ENCODE measurements around the gene FANCG. TPM values are rescaled to one million over a fixed set of nuclear protein-coding genes. Genes with fewer than 3 reads are reported as not detected.

Gene FANCG
- total RNA-seq, 1 experiment from 2014 or later = 50.2 TPM

DNA sequence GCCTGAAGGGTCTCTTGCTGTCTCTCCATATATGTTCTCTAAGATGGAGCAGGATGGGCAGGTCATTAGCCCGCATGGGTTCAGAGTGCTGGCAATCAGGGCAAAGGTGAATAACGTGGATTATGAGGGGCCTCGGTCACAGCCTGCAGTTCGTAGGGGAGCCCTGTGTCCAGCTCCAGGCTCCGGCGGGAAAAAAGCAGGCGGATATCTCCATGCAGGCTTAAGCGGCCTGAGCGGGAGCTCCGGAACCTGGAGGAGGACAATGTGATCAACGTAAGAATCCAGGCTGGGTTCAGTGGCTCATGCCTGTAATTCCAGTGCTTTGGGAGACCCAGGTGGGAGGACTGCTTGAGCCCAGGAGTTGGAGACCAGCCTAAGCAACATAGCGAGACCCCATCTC lies 25.4 kb upstream of the FANCG start:
- in situ Hi-C loops (cut with HindIII; ENCODE audit: low sequenced_read_pairs) = no loop called here
- no peak for DNase-seq (ENCODE audit: low spot score)

DNA sequence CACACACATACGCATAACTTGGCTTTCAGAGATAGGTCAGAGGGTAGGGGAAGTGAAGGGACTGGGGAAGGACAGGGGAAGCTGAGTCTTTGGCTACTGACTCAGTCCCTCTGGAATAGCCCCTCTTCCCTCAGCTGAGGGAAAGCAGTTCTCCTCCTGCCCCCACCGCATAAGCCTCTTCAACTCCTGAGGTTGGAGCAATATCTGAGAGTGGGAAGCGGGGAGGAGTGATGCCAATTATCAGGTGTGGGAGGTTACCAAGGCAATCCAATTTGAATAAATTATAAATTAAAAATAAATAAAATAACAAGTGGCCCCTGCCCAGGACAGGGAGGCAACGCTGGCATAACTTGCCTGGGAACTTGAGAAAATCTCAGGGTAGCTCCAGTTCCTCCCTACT lies 24.8 kb upstream of the FANCG start:
- no peak for DNase-seq (ENCODE audit: low spot score)
- in situ Hi-C loops (cut with HindIII; ENCODE audit: low sequenced_read_pairs) = no loop called here

DNA sequence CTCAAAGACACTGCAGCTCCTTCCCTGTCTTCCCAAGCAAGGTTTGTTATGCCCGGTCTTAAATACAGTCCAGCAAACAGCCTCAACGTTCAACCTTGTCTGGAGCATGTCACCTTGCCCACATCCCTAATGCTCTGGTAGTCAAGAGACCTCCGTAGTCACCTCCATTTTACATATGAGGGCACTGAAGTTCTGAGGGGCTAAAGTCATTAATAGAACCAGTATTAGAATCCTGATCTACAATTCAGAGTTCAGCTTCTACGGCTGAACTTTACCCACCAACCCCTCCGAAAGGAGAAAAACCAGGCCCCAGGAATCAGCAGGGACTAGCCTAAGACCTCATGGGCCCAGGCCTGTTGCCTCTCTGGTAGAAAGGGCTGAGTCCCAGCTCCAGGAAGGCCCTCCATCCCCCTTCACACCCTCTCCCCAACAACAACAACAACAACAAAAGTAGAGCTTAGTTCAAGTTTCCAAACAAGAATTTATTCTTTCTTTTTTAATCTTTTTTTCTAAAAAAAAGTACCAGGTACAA lies 24.0 kb upstream of the FANCG start:
- DNase-seq (ENCODE audit: low spot score) = no peak
- in situ Hi-C loops (cut with HindIII; ENCODE audit: low sequenced_read_pairs) = no loop called here

DNA sequence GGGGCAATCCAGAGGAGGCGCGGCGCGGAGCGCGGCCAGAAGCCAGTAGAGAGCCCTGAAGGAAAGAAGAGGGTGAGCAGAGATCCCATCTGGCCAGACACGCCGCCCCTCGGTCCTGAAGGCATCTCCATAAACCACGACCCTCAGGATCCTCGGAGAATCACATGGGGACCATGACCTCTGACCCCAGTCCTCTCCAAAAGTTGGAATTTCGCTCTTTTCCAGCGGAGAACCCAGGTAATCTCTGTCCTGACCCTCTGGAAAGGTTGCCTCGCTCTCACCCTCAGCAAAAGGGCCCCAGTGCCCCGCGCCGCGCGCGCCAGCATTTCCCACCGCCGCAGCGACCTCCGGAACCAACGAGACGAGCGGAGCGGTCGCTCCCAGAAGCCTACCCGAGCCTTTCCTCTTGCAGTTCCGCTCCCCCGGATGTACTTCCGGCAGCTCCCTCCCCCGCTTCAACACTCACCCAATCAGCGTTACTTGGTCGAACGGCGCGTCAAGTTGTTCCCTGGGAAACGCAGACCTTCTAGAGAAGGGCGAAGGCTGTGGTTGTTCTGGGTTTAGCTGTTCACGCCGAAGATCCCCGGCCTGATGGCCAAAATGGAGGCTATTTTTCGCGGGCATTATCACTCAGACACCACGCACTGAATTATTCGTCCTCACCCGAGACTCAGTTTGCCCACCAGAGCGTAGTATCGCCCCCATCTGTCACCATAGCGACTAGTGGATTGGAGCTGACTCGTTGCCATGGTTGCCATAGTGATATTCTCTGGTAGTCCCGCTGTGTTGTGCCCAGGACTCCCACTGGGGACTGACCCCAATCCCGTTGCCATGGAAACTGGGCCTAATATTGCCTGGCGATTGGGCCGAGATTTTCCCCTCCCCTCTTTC lies 23.3 kb upstream of the FANCG start, which contains the start of gene STOML2:
Gene STOML2 (minus strand): TSS at position 363 of the 891 bp plus-strand sequence. CDS start 37 bp downstream, at position 326.
- peak; percentile 100 for DNase-seq (ENCODE audit: low spot score)
- in situ Hi-C loops (cut with HindIII; ENCODE audit: low sequenced_read_pairs) = no loop called here

DNA sequence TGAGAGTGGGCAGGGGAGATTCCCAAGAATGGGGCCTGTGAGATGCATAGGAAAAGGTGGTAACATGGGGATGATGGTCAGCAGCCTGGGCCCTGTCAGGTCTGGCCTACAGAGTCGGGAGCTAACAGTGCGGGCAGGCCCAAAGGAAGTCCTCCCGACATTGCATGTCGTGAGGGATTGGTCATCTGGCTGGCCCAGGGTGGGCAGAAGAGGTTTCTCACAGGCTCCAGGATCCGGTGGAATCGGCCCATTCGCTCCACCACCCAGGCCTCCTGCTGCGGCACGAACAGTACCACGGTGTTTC lies 22.7 kb upstream of the FANCG start:
- no peak for DNase-seq (ENCODE audit: low spot score)
- in situ Hi-C loops (cut with HindIII; ENCODE audit: low sequenced_read_pairs) = no loop called here

DNA sequence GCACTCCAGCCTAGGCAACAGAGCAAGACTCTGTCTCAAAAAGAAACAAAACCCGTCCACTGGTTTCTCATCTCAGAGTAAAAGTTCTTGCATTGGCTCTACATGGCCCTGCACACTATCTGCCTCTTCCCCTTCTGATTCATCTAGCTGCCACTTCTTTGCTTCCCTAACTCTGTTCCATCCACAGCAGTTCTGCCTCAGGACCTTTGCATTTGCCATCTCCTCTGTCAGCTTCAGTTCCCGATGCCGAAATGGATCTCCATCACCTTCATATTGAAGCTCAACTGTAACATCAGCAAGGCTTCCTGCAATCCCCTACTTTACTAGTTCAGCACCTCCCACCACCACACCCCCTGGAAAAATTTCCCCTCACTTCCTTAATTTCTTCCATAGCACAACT lies 17.8 kb upstream of the FANCG start:
- in situ Hi-C loops (cut with HindIII; ENCODE audit: low sequenced_read_pairs) = no loop called here
- no peak for DNase-seq (ENCODE audit: low spot score)

DNA sequence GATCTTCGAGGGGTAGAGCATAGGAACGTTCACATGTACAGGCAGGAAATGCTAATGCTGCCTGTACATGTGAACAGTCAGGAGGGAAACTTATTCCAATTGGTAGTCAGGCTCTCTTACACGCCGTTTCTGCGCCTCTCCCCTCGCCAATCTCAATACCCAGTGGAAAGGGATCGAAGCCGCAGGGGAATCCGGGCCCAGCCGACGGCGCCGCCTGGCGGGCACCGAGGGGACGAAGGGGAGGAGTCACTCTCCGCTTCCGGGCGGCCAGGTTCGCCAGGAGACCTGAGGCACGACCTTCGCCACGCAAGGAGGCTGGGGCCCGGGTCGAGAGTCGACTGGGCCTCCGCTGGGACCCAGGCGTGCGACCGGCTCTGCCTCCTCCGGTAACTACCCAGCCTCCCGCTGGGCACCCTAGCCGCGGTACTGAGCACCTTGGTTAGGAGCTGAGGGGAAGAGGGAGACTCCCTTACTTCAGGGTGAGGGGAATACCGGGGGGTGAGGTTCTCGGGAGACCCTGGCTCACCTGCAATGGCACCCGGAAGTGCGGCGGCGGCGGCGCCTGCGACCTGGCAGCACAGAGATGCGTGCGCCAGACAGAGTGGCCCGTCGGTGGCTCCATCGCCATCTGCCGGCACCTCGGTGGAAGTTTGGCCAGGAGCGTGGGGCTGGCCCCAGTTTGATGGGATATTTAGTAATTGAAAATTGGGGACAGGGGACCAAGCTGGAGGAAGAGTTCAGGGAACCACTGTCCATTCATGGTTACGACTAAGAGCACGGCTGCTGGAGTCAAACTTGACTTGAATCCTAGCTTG lies 16.5 kb upstream of the FANCG start, which contains the start of gene PIGO:
Gene PIGO (minus strand): TSS at position 557 of the 815 bp plus-strand sequence. CDS start 1,026 bp downstream, outside the sequence.
- peak; percentile 88 for DNase-seq (ENCODE audit: low spot score)
- in situ Hi-C loops (cut with HindIII; ENCODE audit: low sequenced_read_pairs) = no loop called here

DNA sequence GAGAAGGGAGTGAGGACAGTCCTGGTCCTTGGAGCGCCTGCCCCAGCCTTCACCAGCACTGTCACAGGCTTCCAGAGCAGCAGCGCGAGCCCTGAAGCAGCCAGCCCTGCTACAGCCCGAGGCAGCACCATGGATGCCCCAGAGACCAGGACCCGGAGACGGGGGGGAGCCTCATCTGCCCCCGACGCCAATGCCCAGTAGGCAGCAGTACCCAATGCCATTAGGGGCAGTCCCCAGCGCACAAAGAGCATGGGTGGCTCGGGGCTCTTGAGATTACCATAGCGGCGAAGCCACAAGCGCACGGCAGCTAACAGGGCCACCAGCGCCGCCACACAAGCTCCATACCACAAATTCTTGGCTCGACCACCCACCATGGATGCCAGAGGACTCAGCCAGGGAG lies 11.8 kb upstream of the FANCG start:
- DNase-seq (ENCODE audit: low spot score) = no peak

DNA sequence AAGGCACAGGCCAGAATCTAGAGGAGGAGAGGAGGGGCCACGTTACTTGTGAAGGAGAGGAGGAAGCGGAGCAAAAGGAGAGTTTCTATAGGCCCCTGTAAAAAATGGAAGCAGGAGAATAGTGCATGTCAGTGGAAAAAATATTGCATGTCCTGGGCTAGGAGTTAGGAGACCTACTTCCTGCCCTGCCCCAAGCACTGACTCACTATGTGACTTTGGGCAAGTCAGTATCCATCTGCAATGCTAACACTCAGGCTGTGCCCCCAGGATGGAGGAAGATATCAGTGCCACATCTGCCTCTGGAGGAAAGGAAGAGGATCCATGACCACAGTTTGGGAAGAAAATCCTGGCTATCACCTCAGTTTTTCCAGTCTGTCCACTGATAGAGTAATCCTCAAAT lies 9.7 kb upstream of the FANCG start:
- DNase-seq (ENCODE audit: low spot score) = no peak
- in situ Hi-C loops (cut with HindIII; ENCODE audit: low sequenced_read_pairs) = no loop called here

More for the DNA sequence above, 11.8 kb upstream of the FANCG start:
- in situ Hi-C loops (cut with HindIII; ENCODE audit: low sequenced_read_pairs) = no loop called here

DNA sequence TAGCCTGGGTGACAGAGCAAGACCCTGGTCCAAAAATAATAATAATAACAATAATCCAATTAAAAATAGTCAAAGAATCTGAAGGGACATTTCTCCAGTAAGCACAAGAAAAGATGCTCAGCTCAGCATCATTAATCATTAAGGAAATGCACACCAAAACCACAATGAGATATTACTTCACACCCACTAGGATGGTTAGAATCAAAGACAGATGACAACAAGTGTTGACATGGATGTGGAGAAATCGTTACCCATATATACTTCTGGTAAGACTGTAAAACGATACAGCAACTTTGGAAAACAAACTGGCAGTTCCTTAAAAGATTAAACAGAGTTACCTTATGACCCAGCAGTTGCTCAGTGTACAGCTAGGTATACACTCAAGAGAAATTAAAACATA lies 5.3 kb upstream of the FANCG start:
- in situ Hi-C loops (cut with HindIII; ENCODE audit: low sequenced_read_pairs) = no loop called here
- no peak for DNase-seq (ENCODE audit: low spot score)

DNA sequence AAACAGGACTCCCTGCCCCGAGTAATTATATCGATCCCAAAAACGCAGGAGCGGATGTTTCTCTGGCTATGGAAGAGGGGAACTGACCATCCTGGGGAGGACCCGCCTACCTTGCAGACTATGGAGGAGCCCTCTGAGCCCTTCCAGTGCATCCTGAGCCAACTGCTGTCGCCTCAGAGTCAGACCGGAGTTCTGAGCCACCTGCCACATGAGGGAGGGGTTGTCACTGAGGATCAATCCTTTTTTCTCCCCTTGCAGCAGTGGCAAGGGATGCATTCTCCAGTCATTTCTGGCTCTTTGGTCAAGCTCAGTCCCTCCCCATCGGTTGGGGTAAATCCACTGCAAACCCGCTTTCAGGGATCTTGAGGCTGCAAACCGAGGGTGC lies 709 bp downstream of the FANCG start:
- no peak for DNase-seq (ENCODE audit: low spot score)
- in situ Hi-C loops (cut with HindIII; ENCODE audit: low sequenced_read_pairs) = no loop called here

DNA sequence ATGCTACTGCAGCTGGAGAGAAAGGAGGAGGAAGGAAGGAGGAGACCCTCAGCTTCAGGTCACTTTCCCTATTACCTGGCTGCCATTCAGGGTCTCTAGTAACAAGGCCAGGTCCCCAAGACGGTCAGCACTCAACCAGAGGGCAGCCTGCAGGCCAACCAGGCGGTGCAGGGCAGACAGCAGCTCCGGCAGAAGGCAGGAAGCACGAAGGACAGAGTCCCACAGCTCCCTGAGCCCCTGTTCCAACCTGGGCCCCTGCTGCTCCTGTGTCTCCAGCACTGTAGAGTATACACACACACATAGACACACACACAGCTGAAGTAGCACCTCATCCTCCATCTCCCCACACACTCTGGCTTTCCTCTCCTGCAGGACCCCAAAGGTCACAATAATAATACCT lies 1.7 kb downstream of the FANCG start:
- DNase-seq (ENCODE audit: low spot score) = no peak
- in situ Hi-C loops (cut with HindIII; ENCODE audit: low sequenced_read_pairs) = no loop called here

DNA sequence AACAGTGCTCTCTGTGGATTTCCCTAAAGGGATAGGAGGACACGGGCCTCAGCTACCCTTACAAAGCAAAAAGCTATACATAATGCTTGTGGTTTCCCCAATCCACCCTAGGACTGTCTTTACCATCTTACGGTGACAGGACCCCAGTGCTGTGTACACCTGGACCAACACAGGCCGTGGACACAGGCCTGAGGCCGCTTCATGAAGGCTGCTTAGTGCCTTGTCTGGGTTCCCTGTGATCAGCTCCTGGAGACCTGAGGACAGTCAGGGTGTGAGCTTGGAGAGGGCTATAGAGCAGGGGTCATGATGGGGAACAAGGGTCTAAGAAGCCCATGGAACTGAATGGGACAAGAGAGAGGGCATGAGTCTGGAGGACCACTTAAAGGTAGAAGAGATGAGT lies 2.9 kb downstream of the FANCG start:
- no peak for DNase-seq (ENCODE audit: low spot score)
- in situ Hi-C loops (cut with HindIII; ENCODE audit: low sequenced_read_pairs) = no loop called here

DNA sequence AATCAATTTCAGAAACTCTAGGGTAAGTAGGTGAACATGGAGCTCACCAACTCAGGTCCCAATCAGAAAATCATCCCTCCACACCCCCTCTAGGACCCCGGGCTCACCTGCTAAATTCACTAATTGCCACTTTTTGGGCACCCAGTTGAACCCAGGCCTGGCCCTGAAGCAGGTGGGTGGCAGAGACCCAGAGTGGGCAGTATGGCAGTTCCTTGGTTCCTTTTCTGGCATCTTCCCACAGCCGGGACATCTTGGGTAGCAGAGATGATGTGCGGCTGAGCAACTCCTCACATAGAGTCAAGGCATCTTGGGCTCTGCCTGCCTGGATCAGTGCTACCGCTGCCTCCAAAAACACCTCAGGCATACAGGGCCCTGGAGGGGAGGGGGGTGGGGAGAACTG lies 4.4 kb downstream of the FANCG start:
- in situ Hi-C loops (cut with HindIII; ENCODE audit: low sequenced_read_pairs) = no loop called here
- no peak for DNase-seq (ENCODE audit: low spot score)

DNA sequence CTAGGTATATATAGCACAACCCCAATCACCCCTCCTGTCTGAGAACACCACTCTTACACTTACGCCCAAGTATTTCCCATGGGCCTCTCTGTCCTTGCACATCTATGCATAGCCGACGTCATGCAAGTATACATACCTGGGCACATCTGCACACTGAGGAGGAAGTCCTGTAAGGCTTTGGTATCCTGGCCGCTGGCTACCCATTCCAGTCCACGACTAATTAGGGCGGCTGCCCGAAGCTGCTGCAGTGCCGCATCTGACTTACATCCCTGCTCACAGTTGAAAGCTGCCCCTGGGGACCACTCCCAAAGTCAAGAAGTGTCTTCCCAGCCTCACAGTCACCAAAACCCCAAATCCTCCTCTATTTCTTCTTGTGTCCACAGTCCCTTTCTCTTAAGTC lies 5.0 kb downstream of the FANCG start:
- DNase-seq (ENCODE audit: low spot score) = no peak
- in situ Hi-C loops (cut with HindIII; ENCODE audit: low sequenced_read_pairs) = no loop called here

DNA sequence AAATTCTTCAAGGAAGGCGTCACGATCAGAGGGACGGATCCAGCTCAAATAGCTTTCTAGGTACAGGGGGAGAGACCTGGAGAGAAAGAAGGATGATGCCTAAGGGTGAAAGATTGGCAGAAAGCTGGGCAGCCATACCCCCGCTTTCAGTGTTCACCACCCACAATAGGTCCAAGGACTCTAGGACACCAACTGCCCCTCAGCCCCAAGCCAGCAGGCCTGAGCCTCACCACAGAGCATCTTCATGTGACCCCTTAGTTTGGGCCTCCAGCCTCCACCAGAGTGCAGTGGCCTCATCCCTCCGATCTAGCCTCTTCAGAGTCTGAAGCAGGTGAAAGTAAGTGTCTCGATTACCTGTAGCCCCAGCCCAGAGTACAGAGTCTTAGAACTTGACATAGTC lies 5.6 kb downstream of the FANCG start:
- DNase-seq (ENCODE audit: low spot score) = no peak
- in situ Hi-C loops (cut with HindIII; ENCODE audit: low sequenced_read_pairs) = no loop called here

DNA sequence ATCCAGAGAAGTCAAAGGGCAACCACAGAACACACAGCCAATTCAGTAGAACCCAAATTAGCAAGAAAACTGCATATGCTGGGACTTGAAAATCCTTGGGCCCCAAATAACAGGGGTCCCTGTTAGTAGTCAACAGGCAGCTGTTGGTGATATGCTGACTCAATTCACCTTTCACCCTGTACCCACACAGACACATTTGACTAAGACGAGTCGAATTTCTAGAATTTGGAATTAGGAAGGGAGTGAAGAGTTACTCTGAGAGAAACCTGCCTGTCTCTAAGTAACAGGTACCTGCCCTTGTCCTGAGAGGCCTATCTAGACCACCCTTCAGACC lies 6.5 kb downstream of the FANCG start:
- in situ Hi-C loops (cut with HindIII; ENCODE audit: low sequenced_read_pairs) = no loop called here
- DNase-seq (ENCODE audit: low spot score) = no peak

DNA sequence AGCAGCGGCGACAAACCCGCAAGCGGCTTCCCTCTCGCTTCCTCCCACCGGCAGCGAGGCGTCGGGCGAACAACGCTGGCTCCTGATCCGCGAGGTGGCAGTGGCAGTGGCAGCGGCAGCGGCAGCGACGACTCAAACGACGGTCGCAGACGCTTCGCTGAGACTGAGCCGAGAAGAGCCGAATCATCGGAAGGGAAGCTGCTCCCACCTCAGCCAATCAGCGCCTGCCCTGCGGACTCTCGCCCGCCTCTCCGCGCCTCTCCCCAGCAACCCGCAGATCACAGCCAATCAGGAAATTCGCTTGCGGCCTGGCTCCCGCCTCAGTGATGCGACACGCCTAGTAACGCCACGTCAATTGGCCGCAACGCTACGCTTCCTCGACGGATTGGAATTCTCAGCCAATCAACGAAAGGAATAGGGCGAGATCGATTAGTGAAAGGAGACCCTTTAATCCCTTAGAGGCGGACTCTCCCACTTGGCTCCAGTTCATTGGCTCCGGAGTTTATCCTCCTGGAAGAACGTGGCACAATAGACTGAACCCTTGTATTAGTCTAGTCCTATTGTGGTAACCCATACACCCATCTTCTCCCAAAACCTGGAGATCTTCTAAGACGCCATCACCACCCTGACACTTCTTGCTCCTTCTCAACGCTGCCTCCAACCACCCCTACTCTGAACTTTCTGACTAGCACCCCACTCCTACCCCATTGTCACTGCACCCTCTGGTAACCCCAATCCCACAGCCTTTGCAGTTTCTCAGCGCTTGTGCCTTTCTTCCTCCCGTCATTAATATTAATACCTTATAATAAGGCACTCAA lies 7.1 kb downstream of the FANCG start, which contains the start of gene VCP:
Gene VCP (minus strand): TSS at position 165 of the 818 bp plus-strand sequence. CDS start 272 bp downstream, outside the sequence.
- peak; percentile 100 for DNase-seq (ENCODE audit: low spot score)
- in situ Hi-C loops (cut with HindIII; ENCODE audit: low sequenced_read_pairs) = no loop called here

DNA sequence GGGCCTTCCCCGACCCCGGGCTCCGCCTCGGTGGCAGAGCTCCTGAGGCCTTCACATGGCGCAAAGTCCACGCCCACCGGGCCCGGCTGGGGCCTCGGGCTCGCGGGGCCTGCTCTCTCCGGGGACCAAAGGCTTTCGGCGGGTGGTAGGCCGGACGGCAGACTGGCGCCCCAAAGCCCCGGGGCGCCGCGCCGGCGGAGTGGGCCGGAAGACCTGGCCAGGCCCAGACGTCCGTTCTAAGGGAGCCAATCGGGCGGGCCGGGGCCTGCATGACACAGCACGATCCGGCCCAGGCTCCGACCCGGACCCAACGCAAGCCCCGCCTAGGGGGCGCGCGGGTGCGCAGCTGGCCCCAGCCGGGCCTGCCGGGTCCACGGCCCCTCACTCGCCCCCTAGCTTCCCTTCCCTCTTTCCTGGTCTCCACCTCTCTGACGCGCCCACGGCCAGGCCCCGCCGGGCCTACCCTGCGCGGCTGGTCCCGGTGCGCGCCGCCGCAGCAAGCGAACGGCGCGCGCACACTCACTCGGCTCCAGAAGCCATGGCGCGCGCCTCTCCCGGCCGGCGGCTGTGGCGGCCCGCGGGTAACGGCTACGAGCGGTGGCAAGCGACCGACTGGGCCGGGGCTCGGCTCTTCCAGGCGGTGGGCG lies 7.8 kb downstream of the FANCG start:
- DNase-seq (ENCODE audit: low spot score) = peak; percentile 64
- in situ Hi-C loops (cut with HindIII; ENCODE audit: low sequenced_read_pairs) = no loop called here

All from G401 (cell line).